ENCODE data around the gene S1PR5. TPM values are rescaled to one million over a fixed set of nuclear protein-coding genes. Genes with fewer than 3 reads are reported as not detected.
A peak's percentile ranks its signal among the peaks of the same experiment; 100 is the strongest.
"Not testable (repeated sequence)": the region's sequence is repeated elsewhere in the genome, so short reads cannot be mapped to it uniquely, and the experiment has no call there.

S1PR5 gene
- total RNA-seq, 3 donors from 2014 or later, result 0.16 to 1.2 (median 0.66) TPM

GRCh38 chr19:10544753-10545251 lies 27.6 kb upstream of the S1PR5 start:
- Histone ChIP-seq H3K4me1 (peaks cover 0 to 14% of the 10 kb centered on the region in 2 donors), H3K27me3 (no peaks in the 10 kb centered on the region), H3K4me3 (peak overlapping the region; percentile 70 to 93 (median 89)), H3K9me3 (no peaks in the 10 kb centered on the region), H3K36me3 (no peaks in the 10 kb centered on the region), H3K27ac (peak overlapping the region; percentile 89 to 94)
- intact Hi-C loops (cut with DNase I; ENCODE audit: low total_unique reads), result no loop called here
- TF ChIP-seq POLR2A (IDR thresholded peaks at IDR 0.05) (no peak), POLR2AphosphoS5 (IDR thresholded peaks at IDR 0.05) (no peak), CTCF (IDR thresholded peaks at IDR 0.05) (no peak)
- DNase-seq (ENCODE audit: low spot score in 2 of 2), result no peak

DNA sequence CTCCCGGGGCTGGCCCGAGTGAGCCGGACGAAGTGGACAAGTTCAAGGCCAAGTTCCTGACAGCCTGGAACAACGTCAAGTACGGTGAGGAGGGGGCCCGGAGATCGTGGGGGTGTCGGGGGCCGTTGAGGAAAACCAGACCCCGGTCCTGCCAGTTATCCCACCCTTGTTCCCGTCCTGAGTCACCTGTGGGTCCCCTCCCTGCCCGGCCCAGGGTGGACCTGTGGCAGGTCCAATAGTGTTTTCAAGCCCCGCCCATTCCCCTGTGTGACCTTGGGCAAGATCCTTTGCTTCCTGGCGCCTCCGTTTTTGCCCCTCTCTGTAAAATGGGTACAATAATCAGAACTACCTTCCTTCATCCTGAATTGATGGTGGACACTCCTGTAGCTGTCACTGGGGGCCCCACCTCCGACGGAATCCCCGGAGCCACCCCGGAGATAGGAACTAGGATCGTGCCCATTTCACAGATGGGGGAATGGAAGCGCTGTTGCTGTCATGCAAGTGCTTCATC lies 27.1 kb upstream of the S1PR5 start:
- peak overlapping the region; percentile 89 to 94 for H3K27ac ChIP-seq
- DNase-seq (ENCODE audit: low spot score in 2 of 2), result no peak
- intact Hi-C loops (cut with DNase I; ENCODE audit: low total_unique reads), result no loop called here
- H3K4me1 ChIP-seq, result peaks cover 0 to 14% of the 10 kb centered on the region in 2 donors
- no peaks in the 10 kb centered on the region for H3K27me3 ChIP-seq
- no peaks in the 10 kb centered on the region for H3K9me3 ChIP-seq
- H3K4me3 ChIP-seq, result peak overlapping the region; percentile 70 to 93 (median 89)
- TF ChIP-seq POLR2A (IDR thresholded peaks at IDR 0.05) (no peak), CTCF (IDR thresholded peaks at IDR 0.05) (no peak), POLR2AphosphoS5 (IDR thresholded peaks at IDR 0.05) (no peak)
- no peaks in the 10 kb centered on the region for H3K36me3 ChIP-seq

DNA sequence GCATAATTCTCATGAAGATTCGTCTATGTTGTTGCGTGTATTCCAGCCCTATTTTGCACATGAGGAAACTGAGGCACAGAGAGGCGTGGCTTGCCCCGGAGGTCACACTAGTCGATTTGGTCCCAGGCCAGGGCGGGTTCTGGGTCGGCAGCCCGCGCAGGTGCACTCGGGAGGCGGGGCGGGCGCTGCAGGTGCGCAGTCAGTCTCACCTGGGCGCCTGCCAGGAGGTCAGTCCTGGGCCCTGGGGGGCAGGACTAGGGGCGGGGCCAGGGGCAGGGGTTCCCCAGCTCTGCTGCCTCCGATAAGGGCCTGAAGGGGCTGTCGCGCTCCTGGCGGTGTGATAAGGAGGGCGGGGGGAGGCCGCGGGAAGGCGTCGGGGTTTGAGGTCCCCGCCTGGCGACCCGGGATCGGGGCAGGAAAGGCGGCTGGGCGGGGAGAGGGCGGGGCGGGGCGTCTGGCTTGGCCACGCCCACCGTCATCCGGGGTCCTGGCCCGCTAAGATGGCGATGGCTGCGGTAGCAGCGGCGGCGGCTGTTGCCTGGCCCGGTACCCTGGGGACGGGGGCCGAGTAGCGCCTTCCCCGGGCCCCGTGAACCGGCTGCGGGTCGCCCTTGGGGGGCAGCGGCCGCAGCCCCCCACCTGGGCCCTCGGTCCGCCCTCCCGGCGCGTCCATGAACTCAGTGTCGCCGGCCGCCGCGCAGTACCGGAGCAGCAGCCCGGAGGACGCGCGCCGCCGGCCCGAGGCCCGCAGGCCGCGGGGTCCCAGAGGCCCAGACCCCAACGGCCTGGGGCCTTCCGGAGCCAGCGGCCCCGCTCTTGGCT lies 26.4 kb upstream of the S1PR5 start, which contains the start of gene ATG4D:
ATG4D (plus strand) TSS at position 485 of the 822 bp plus-strand sequence; CDS start at position 672, 187 bp downstream.
- Histone ChIP-seq H3K4me1 (peaks cover 0 to 14% of the 10 kb centered on the region in 2 donors), H3K9me3 (no peaks in the 10 kb centered on the region), H3K36me3 (no peaks in the 10 kb centered on the region), H3K27ac (peak within 1 kb of the TSS; percentile 89 to 94), H3K4me3 (peak within 1 kb of the TSS; percentile 70 to 93 (median 89)), H3K27me3 (no peaks in the 10 kb centered on the region)
- peak; percentile 70 to 80 for DNase-seq (ENCODE audit: low spot score in 2 of 2)
- intact Hi-C loops (cut with DNase I; ENCODE audit: low total_unique reads), result no loop called here
- no peak for TF ChIP-seq CTCF (IDR thresholded peaks at IDR 0.05)
- TF ChIP-seq POLR2A (IDR thresholded peaks at IDR 0.05), result peak; percentile 22
- no peak for TF ChIP-seq POLR2AphosphoS5 (IDR thresholded peaks at IDR 0.05)

DNA sequence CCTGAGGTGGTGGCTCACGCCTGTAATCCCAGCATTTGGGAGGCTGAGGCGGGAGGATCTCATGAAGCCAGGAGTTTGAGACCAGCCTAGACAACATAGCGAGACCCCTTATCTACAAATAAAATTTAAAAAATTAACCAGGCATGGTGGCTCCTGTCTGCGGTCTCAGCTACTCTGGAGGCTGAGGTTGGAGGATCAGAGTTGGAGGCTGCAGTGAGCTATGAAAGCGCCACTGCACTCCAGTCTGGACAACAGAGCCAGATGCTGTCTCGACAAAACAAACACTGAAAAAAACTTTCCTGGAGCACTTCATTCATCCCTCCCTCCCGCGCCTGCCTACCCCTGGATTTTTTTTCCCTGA lies 25.8 kb upstream of the S1PR5 start:
- TF ChIP-seq POLR2AphosphoS5 (IDR thresholded peaks at IDR 0.05), result no peak
- no peak for TF ChIP-seq CTCF (IDR thresholded peaks at IDR 0.05)
- no peak for TF ChIP-seq POLR2A (IDR thresholded peaks at IDR 0.05)
- Histone ChIP-seq H3K9me3 (no peaks in the 10 kb centered on the region), H3K27ac (no peak overlapping the region), H3K4me3 (peak overlapping the region; percentile 70 to 93 (median 89)), H3K27me3 (no peaks in the 10 kb centered on the region), H3K4me1 (peaks cover 0 to 14% of the 10 kb centered on the region in 2 donors), H3K36me3 (no peaks in the 10 kb centered on the region)
- intact Hi-C loops (cut with DNase I; ENCODE audit: low total_unique reads), result no loop called here
- no peak for DNase-seq (ENCODE audit: low spot score in 2 of 2)

DNA sequence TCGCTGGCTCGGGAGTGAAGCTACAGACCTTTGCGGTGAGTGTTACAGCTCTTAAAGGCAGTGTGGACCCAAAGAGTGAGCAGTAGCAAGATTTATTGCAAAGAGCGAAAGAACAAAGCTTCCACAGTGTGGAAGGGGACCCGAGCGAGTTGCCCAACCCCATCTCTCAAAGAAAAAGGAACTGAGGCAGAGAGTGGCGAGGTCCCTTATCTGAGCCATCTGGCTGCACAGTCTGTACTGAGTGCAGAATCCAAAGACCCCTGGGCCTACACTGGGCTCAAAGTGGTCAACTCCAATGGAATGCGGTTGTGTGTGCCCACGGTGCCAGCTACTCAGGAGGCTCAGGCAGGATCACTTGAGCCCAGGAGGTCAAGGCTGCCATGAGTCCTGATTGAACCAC lies 21.8 kb upstream of the S1PR5 start:
- H3K36me3 ChIP-seq; H3K27ac ChIP-seq; H3K9me3 ChIP-seq; intact Hi-C loops (cut with DNase I; ENCODE audit: low total_unique reads); H3K4me1 ChIP-seq; H3K4me3 ChIP-seq; DNase-seq (ENCODE audit: low spot score in 2 of 2); H3K27me3 ChIP-seq: not testable (repeated sequence)

Measured in breast epithelium (tissue), 4 donors.